ENCODE results near the gene RPS16.
"Not testable (repeated sequence)": the region's sequence is repeated elsewhere in the genome, so short reads cannot be mapped to it uniquely, and the experiment has no call there.

The RPS16 gene

GRCh38 chr19:39435499-39436349, at the start of gene RPS16:
RPS16 (minus strand) TSS chr19:39435949; CDS start chr19:39435895, 54 bp downstream.
- peak; percentile 100 for DNase-seq

DNA sequence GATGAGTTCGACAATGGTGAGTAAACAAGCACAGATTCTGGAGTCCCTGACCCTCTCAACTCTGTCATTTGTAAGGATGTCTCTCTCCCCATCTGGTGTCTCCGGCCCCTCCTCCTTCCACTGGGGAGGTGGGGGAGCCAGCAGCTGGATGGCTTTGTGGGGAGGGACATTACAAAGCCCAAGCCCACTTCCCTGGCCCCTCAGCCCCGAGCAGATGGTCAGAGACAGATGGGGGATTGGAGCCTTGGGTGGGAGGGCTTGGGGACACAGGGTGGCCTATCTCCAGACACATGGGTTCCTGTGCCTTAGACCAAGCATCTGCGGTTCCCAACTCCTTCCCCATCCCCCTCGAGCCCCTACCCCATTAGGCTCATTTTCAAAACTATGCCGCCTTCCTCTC, 47.4 kb upstream of the RPS16 start:
- no peak for DNase-seq

GRCh38 chr19:39481676-39482075, 45.9 kb upstream of the RPS16 start:
- DNase-seq, result no peak

- no peak for DNase-seq
These were observed 45.4 kb upstream of the RPS16 start for GRCh38 chr19:39481229-39481545.

- DNase-seq, result peak; percentile 98
These were observed 44.8 kb upstream of the RPS16 start, which contains the start of gene TIMM50 for GRCh38 chr19:39480337-39481228. TIMM50 (plus strand) TSS chr19:39480838; CDS start chr19:39480854, 16 bp downstream.

DNA sequence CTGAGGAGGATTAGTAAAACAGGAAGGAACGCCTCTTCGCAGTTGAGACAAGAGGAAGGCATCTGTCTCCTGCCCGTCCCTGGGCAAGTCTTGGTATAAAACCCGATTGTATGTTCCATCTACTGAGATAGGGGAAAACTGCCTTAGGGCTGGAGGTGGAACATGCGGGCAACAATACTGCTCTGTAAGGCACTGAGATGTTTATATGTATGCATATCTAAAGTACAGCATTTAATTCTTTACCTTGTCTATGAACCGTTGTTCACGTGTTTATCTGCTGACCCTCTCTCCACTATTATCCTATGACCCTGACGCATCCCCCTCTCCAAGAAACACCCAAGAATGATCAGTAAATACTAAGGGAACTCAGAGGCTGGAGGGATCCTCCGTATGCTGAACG, 44.2 kb upstream of the RPS16 start:
- no peak for DNase-seq

GRCh38 chr19:39479319-39479801, 43.6 kb upstream of the RPS16 start:
- DNase-seq, result not testable (repeated sequence)

DNA sequence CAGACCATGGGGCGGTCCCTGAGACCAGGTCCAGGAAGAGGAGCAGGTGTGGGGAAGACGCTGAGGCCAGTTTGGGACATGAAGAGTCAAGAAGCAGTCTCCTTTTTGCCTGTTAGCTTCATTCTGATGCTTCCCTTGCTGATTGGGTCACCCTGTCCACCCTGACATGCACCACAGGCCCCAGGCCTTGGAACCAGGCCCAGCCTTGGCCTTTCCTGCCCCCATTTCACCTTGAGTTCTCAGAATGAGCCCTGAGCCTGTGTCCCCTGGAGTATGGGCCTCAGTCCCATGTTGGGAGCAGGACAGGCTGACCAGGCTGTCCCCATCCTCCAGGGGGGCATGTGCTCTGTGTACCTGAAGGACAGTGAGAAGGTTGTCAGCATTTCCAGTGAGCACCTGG, 40.0 kb upstream of the RPS16 start:
- DNase-seq, result no peak

DNA sequence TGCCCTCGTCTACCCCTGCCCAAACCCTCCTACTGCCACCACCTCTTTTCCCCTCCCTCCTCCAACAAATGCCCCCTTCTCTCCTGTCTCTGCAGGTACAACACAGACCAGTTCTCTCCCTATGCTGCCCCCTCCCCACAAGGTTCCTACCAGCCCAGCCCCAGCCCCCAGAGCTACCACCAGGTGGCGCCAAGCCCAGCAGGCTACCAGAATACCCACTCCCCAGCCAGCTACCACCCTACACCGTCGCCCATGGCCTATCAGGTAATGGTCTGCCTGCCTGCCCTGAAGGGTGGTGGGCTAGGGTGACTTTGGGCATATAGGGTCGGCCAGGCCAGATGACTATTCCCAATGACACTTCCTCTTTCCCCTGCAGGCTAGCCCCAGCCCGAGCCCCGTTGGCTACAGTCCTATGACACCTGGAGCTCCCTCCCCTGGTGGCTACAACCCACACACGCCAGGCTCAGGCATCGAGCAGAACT, 38.4 kb upstream of the RPS16 start:
- peak; percentile 58 for DNase-seq

- DNase-seq, result no peak
These were observed 37.8 kb upstream of the RPS16 start for GRCh38 chr19:39473443-39473960.

DNA sequence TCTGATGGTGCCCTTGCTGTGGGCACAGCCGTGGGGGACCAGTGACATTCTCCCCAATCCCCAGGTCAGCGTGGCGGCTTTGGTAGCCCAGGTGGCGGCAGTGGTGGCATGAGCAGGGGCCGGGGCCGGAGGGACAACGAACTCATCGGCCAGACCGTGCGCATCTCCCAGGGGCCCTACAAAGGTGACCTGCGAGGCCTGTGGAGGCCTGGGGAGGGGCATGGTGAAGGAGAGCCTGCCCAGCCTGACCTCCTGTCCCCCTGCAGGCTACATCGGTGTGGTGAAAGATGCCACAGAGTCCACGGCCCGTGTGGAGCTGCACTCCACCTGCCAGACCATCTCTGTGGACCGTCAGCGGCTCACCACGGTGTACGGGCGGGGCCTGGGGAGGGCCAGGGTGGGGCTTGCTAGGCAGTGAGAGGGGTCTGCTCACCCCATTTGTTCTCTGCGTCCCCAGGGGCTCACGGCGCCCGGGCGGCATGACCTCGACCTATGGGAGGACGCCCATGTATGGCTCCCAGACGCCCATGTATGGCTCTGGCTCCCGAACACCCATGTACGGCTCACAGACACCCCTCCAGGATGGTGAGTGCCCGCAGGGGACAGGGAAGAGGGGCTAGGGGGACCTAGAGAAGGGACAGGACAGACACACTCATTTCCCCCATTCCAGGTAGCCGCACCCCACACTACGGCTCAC, 37.1 kb upstream of the RPS16 start:
- DNase-seq, result no peak

- no peak for DNase-seq
These were observed 36.2 kb upstream of the RPS16 start for GRCh38 chr19:39471756-39472536.

GRCh38 chr19:39470724-39471339, 35.1 kb upstream of the RPS16 start:
- DNase-seq, result no peak

DNA sequence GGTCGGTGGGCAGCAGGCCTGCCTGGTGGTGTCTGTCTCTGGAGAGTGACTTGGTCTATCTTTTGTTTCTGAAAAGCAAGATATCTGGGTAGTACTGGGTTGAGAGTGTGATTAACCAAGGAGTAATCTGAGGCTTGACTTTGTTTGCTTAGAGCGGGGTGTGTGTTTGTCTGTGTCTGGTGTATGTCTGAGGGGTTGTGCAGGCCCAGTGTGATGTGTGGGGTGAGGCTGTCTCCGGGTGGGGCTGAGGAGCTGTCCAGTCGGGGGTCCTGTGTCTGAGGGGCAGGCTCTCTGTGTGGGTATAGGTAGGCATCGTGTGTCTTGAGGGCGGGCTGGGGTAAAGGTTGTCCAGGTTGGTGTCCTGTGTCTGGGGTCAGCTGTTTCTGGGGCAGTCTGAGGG, 33.8 kb upstream of the RPS16 start:
- no peak for DNase-seq

DNA sequence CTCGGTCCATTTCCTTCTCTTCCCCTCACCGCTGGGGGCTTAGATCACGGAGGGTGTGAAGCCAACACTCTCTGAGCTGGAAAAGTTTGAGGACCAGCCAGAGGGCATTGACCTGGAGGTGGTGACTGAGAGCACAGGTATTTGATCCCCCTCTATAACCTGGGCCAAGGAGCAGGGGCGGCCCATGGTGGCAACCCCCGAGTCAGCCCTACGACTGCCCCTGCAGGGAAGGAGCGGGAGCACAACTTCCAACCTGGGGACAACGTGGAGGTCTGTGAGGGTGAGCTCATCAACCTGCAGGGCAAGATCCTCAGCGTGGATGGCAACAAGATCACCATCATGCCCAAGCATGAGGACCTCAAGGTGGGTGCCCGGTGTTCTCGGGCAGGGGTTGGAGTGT, 33.3 kb upstream of the RPS16 start:
- no peak for DNase-seq

- no peak for DNase-seq
These were observed 32.2 kb upstream of the RPS16 start for GRCh38 chr19:39467941-39468340.

GRCh38 chr19:39465956-39466747, 30.4 kb upstream of the RPS16 start:
- no peak for DNase-seq

- no peak for DNase-seq
These were observed 27.7 kb upstream of the RPS16 start for GRCh38 chr19:39463403-39463802.

- not testable (repeated sequence) for DNase-seq
These were observed 15.5 kb upstream of the RPS16 start for GRCh38 chr19:39451257-39451656.

DNA sequence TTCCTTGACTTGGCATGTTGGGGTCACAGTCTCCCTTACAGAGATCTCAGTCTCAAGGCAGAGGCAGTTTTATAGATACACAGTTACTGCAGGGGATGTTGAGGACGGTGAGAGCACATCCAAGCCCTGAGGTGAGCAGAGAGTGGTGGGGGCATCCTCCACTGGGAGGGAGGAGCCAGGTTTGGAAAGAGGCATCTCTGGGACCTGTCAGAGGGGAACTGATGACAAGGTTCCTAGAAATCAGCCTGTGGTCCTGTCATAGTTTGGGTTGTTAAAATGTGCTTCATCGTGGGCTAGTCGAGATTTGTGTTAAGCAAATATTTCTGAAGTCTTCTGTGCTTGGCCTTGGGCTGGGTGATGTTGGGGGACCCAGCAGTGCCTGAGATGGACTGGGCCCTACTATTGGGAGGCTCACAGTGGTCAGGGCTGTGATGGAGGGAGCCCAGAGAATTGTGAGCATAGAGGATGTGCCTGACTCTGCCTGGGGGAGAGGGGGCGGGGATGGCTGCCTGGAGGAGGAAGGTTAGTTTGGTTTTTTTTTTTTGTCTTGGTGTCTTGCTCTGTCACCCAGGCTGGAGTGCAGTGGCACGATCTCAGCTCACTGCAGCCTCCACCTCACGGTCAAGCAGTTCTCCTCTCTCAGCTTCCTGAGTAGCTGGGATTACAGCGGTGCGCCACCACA, 13.5 kb upstream of the RPS16 start:
- DNase-seq, result no peak
